Measurements from ENCODE around the gene NWD2. TPM values are rescaled to one million over a fixed set of nuclear protein-coding genes. Genes with fewer than 3 reads are reported as not detected.

NWD2 gene
- total RNA-seq, 1 donor = not detected

DNA sequence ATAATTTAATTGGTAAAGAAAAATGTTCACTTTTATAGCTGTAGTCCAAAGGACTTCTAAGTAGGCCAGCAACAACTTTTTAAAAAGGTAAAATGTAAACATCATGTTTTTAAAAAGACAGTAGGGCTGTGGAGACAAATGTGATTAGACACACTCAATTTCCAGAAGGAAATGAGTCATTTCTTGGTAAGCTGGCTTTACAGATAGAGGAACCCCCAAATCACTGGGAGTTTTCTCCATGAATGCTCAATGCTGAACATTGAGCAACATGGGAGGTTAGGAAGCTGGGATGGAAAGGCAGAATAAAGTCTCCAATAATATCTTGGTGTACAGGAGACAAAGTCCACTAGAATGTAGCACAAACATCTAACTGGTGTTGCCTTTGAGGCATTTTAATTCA is 121.3 kb downstream of the NWD2 start:
- Histone ChIP-seq H3K79me2 (ENCODE audit: insufficient read depth, low read length) (no peaks in the 10 kb centered on the region), H3K4me3 (ENCODE audit: insufficient read depth, low read length) (no peak overlapping the region), H3K36me3 (ENCODE audit: insufficient read depth, low read length) (no peaks in the 10 kb centered on the region), H3K4me2 (ENCODE audit: insufficient read depth, low read length) (no peak overlapping the region), H4K20me1 (ENCODE audit: insufficient read depth, low read length) (no peaks in the 10 kb centered on the region), H3K9me3 (ENCODE audit: low read depth, low read length) (no peaks in the 10 kb centered on the region), H3K27ac (ENCODE audit: low read depth, low read length) (no peak overlapping the region), H3K27me3 (ENCODE audit: insufficient read depth, low read length) (no peaks in the 10 kb centered on the region), H2AFZ (ENCODE audit: low read length) (no peak overlapping the region), H3K4me1 (ENCODE audit: insufficient read depth, low read length) (no peaks in the 10 kb centered on the region)
- DNase-seq (ENCODE audit: insufficient read length, low spot score, missing footprints) = no peak
- TF ChIP-seq, protein P1, sequence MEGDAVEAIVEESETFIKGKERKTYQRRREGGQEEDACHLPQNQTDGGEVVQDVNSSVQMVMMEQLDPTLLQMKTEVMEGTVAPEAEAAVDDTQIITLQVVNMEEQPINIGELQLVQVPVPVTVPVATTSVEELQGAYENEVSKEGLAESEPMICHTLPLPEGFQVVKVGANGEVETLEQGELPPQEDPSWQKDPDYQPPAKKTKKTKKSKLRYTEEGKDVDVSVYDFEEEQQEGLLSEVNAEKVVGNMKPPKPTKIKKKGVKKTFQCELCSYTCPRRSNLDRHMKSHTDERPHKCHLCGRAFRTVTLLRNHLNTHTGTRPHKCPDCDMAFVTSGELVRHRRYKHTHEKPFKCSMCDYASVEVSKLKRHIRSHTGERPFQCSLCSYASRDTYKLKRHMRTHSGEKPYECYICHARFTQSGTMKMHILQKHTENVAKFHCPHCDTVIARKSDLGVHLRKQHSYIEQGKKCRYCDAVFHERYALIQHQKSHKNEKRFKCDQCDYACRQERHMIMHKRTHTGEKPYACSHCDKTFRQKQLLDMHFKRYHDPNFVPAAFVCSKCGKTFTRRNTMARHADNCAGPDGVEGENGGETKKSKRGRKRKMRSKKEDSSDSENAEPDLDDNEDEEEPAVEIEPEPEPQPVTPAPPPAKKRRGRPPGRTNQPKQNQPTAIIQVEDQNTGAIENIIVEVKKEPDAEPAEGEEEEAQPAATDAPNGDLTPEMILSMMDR (IDR thresholded peaks at IDR 0.05; ENCODE audit: extremely low read depth, low read depth, low read length) = no peak

DNA sequence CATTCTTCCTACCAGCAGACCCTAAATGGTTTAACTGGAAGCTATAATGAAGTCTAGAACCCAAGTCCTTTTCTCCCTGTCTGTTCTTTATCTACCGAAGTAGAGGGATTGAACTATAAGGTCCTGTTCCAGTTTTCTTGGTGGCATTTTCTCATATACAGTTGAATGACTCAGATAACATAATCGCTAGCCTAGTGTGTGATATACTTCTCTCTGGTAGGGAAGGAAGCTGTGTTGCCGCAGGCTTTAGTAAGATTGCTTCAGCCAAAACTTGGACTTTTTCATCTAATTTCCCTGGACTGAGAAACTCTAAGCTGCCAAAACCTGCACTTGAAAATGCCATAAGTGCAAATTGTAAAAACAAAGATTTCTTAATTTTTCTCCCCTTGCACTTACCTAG is 123.4 kb downstream of the NWD2 start:
- Histone ChIP-seq H4K20me1 (ENCODE audit: insufficient read depth, low read length) (no peaks in the 10 kb centered on the region), H3K36me3 (ENCODE audit: insufficient read depth, low read length) (no peaks in the 10 kb centered on the region), H3K27ac (ENCODE audit: low read depth, low read length) (no peak overlapping the region), H3K4me3 (ENCODE audit: insufficient read depth, low read length) (no peak overlapping the region), H2AFZ (ENCODE audit: low read length) (no peak overlapping the region), H3K27me3 (ENCODE audit: insufficient read depth, low read length) (no peaks in the 10 kb centered on the region), H3K4me1 (ENCODE audit: insufficient read depth, low read length) (no peaks in the 10 kb centered on the region), H3K4me2 (ENCODE audit: insufficient read depth, low read length) (no peak overlapping the region), H3K79me2 (ENCODE audit: insufficient read depth, low read length) (no peaks in the 10 kb centered on the region), H3K9me3 (ENCODE audit: low read depth, low read length) (no peaks in the 10 kb centered on the region)
- TF ChIP-seq, protein P1 (IDR thresholded peaks at IDR 0.05; ENCODE audit: extremely low read depth, low read depth, low read length) = no peak
- DNase-seq (ENCODE audit: insufficient read length, low spot score, missing footprints) = no peak

DNA sequence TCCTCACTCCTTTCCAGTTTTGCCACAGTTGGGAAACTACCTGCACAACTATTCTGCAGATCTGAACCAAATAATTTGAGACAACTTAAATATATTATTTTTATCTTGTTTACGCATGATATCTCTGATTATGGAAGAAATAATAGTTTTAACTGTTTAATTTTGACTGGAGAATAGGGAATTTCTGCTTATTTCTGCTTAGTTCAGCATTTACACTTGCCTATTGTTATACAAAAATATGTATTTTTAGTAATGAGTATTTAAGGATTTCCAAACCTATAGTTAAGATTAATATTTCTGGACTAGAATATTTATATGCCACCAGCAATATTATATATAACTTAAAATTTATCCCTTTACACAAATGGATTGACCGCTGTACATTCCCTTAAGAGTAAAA is 125.5 kb downstream of the NWD2 start:
- Histone ChIP-seq H3K4me3 (ENCODE audit: insufficient read depth, low read length) (no peak overlapping the region), H3K36me3 (ENCODE audit: insufficient read depth, low read length) (no peaks in the 10 kb centered on the region), H3K4me1 (ENCODE audit: insufficient read depth, low read length) (no peaks in the 10 kb centered on the region), H3K27ac (ENCODE audit: low read depth, low read length) (no peak overlapping the region), H4K20me1 (ENCODE audit: insufficient read depth, low read length) (no peaks in the 10 kb centered on the region), H2AFZ (ENCODE audit: low read length) (no peak overlapping the region), H3K4me2 (ENCODE audit: insufficient read depth, low read length) (no peak overlapping the region), H3K79me2 (ENCODE audit: insufficient read depth, low read length) (no peaks in the 10 kb centered on the region), H3K27me3 (ENCODE audit: insufficient read depth, low read length) (no peaks in the 10 kb centered on the region), H3K9me3 (ENCODE audit: low read depth, low read length) (no peaks in the 10 kb centered on the region)
- TF ChIP-seq, protein P1 (IDR thresholded peaks at IDR 0.05; ENCODE audit: extremely low read depth, low read depth, low read length) = no peak
- no peak for DNase-seq (ENCODE audit: insufficient read length, low spot score, missing footprints)

DNA sequence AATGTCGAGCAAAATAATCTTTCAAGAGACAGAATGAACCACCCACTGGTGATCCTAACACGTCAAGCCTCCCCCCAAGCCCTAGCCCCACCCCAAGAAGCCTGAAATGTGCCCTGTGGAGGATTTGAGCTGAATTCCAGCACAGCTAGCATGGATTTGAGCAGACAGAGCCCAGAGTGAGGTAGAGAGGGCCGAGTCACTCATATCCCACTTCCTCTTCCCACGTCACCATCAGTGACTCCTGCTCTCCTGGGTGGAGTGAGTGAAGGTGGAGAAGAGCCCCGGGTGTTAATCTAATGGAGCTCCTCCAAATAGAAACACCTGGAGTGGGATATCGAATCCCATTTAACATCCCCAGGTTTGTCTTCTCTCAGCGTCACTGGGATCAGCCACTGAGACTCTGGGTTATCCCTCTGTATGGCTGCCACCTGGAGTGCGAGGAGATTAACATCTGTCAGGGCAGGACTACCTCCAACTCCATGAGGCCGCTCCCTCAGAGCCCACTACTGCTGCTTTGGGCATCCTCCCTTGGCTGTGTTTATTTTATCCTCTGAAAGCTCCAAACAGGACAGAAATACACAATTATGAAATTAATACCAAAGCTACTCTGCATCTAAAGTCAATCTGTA is 136.6 kb downstream of the NWD2 start:
- Histone ChIP-seq H3K79me2 (ENCODE audit: insufficient read depth, low read length) (no peaks in the 10 kb centered on the region), H2AFZ (ENCODE audit: low read length) (no peak overlapping the region), H3K4me2 (ENCODE audit: insufficient read depth, low read length) (no peak overlapping the region), H4K20me1 (ENCODE audit: insufficient read depth, low read length) (no peaks in the 10 kb centered on the region), H3K36me3 (ENCODE audit: insufficient read depth, low read length) (no peaks in the 10 kb centered on the region), H3K27me3 (ENCODE audit: insufficient read depth, low read length) (no peaks in the 10 kb centered on the region), H3K27ac (ENCODE audit: low read depth, low read length) (no peak overlapping the region), H3K4me3 (ENCODE audit: insufficient read depth, low read length) (no peak overlapping the region), H3K4me1 (ENCODE audit: insufficient read depth, low read length) (no peaks in the 10 kb centered on the region), H3K9me3 (ENCODE audit: low read depth, low read length) (no peaks in the 10 kb centered on the region)
- no peak for DNase-seq (ENCODE audit: insufficient read length, low spot score, missing footprints)
- TF ChIP-seq, protein P1 (IDR thresholded peaks at IDR 0.05; ENCODE audit: extremely low read depth, low read depth, low read length) = no peak

All from osteoblast (primary cell).